Activated CD4-positive, CD25-positive, alpha-beta regulatory T cell treated with anti-CD3 and anti-CD28 coated beads, Interleukin-2, amount 50 U/mL, for 24 hours (primary cell): ENCODE measurements around the gene ZNF236.

ENCODE experiments used
- ATAC-seq, 2 donors: fragments of 150-1000 bp; cut with Tn5 transposase; one replicate each; pipeline ENCODE4 v1.10.0; 2021; ENCODE audit warnings: mild to moderate bottlenecking in 1 of 2, moderate library complexity in 1 of 2

The ZNF236 gene

GRCh38 chr18:76992226-76993084 is 170.1 kb downstream of the ZNF236 start:
- no peak for ATAC-seq

GRCh38 chr18:76993085-76993382 is 170.7 kb downstream of the ZNF236 start:
- no peak for ATAC-seq

GRCh38 chr18:76993573-76993972 is 171.2 kb downstream of the ZNF236 start:
- ATAC-seq = no peak

- no peak for ATAC-seq
Observed at GRCh38 chr18:76994086-76994654, 171.8 kb downstream of the ZNF236 start.

GRCh38 chr18:76995896-76996295 is 173.5 kb downstream of the ZNF236 start:
- ATAC-seq = no peak

GRCh38 chr18:76996429-76996828 is 174.1 kb downstream of the ZNF236 start:
- no peak for ATAC-seq

GRCh38 chr18:76997951-76998808 is 175.8 kb downstream of the ZNF236 start:
- no peak for ATAC-seq

- ATAC-seq = no peak
Observed at GRCh38 chr18:76999077-76999476, 176.7 kb downstream of the ZNF236 start.

- ATAC-seq = no peak
Observed at GRCh38 chr18:77000527-77000926, 178.2 kb downstream of the ZNF236 start.

GRCh38 chr18:77001041-77001440 is 178.7 kb downstream of the ZNF236 start:
- ATAC-seq = no peak

- ATAC-seq = no peak
Observed at GRCh38 chr18:77001979-77002378, 179.6 kb downstream of the ZNF236 start.

- ATAC-seq = no peak
Observed at GRCh38 chr18:77002496-77002895, 180.1 kb downstream of the ZNF236 start.

GRCh38 chr18:77003316-77003715 is 181.0 kb downstream of the ZNF236 start:
- no peak for ATAC-seq

GRCh38 chr18:77004555-77005380 is 182.4 kb downstream of the ZNF236 start:
- no peak for ATAC-seq

GRCh38 chr18:77005651-77006195 is 183.4 kb downstream of the ZNF236 start:
- ATAC-seq = no peak

- no peak for ATAC-seq
Observed at GRCh38 chr18:77006305-77007175, 184.2 kb downstream of the ZNF236 start.

- ATAC-seq = no peak
Observed at GRCh38 chr18:77007251-77007650, 184.9 kb downstream of the ZNF236 start.

GRCh38 chr18:77008006-77008405 is 185.6 kb downstream of the ZNF236 start:
- no peak for ATAC-seq

- ATAC-seq = no peak
Observed at GRCh38 chr18:77008576-77009315, 186.4 kb downstream of the ZNF236 start.

- ATAC-seq = no peak
Observed at GRCh38 chr18:77009675-77010074, 187.3 kb downstream of the ZNF236 start.

- ATAC-seq = no peak
Observed at GRCh38 chr18:77012120-77012519, 189.8 kb downstream of the ZNF236 start.
